HG02884 (cell line): ENCODE measurements around the gene MAZ.

Source experiments
- ATAC-seq: cut with Tn5 transposase; IDR thresholded peaks from one replicate; pipeline ENCODE4 v1.9.1; 2021; ENCODE audit warnings: mild to moderate bottlenecking, moderate library complexity; ENCODE audit not compliant: unreplicated experiment

The MAZ gene

GRCh38 chr16:29852654-29853053 is 46.3 kb downstream of the MAZ start:
- ATAC-seq: no peak

GRCh38 chr16:29854520-29855100 is 48.3 kb downstream of the MAZ start:
- no peak for ATAC-seq

DNA sequence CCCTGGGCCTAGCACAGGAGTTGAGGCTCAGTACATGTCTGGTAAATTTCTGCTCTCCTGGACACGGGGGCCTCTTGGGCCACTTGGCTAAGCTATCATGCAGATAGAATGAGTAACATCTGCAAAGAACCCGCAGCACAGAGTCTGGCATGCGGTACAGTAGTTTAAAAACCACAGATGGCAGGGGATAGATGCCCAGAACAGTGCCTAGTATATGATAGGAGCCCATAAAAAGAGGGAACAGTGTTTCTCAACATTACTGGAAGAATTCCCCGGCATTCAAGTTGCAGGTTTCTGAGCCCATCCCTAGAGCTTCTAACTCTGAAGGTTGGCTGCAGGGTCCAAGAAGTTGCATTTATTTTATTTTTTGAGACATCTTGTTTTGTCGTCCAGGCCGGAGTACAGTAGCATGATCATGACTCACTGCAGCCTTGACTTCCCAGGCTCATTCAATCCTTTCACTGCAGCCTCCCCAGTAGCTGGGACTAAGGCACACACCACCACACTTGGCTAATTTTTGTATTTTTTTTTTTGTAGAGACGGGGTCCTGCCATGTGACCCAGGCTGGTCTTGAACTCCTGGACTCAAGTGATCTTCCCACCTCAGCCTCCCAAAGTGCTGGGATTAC is 50.9 kb downstream of the MAZ start:
- ATAC-seq: no peak

DNA sequence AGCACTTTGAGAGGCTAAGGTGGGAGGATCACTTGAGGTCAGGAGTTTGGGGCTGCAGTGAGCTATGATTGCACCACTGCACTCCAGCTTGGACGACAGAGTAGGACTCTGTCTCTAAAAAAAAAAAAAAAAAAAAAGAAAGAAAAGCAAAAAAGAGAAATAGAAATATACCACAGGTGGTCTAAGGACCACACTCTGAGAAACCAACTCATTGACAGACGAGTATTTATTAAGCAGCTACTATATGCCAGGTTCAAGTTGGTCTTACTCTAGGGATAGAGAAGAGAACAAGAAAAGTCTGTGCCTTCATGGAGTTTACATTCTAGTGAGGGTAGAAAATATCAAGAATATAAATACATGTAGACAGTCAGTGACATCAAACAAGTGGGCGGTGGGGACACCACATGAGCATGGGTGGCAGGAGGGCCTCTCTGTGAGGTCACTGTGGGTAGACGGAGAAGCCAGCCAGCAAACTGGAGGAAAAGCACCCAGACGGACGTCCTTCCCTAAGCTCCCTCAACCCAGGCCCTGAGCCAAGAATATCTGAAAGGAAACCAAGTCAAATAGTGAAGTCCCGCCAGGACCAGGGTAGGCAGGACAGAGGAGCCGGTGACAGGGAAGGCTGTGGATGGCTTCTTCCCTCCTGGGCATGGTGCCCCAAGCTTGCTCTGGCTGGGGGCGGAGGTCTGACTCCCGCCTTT is 52.0 kb downstream of the MAZ start:
- no peak for ATAC-seq

GRCh38 chr16:29858974-29859373 is 52.6 kb downstream of the MAZ start:
- no peak for ATAC-seq

DNA sequence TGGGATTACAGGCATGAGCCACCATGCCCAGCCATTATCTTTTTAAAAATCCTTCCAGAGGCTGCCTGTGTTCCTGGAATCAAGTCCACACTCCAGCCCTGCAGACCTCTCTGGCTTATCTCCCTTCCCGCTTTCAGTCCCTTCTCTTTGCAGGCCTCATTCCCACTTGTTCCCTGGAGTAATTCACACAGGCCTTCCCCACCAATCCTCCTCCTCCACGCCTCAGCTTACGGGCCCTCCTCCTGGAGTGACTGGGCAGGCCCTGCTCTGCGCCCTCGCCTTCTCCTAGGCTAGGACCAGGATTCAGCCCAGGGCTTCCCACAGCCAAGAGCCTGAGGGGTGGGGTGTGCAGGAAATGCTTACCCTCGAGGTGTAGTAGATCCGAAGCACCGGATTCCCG is 53.9 kb downstream of the MAZ start:
- no peak for ATAC-seq
